Glomerular visceral epithelial cell (primary cell): ENCODE data around the gene TMEM156.
"Not testable (repeated sequence)": the region's sequence is repeated elsewhere in the genome, so short reads cannot be mapped to it uniquely, and the experiment has no call there.

Experiments used
- DNase-seq: peaks from one replicate; pipeline ENCODE4 v3.0.0-alpha.2; 2016; ENCODE audit errors: extremely low spot score

The TMEM156 gene

GRCh38 chr4:39043861-39044363 is 11.7 kb upstream of the TMEM156 start:
- no peak for DNase-seq

- peak; percentile 28 for DNase-seq
Observed at GRCh38 chr4:39043058-39043860, 11.1 kb upstream of the TMEM156 start.

DNA sequence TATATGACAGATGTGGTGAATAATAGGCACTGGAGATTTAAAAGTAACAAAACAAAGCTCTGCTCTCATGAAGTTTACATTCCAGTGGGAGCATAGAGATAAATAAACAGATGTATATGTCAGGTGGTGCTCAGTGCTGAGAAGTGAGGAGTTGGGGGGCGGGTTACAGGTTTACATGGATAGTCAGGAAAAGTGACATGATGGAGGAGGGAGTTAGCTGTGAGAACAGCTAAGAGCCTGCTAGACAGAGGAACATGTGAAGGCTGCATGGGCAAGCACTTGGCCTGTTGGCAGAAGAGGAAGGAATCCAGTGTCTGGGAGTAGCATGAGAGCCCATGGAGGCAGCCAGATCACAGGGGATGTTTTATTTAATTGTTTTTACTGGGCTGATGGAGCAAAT is 10.2 kb upstream of the TMEM156 start:
- no peak for DNase-seq

GRCh38 chr4:39039108-39039507 is 6.9 kb upstream of the TMEM156 start:
- DNase-seq = no peak

DNA sequence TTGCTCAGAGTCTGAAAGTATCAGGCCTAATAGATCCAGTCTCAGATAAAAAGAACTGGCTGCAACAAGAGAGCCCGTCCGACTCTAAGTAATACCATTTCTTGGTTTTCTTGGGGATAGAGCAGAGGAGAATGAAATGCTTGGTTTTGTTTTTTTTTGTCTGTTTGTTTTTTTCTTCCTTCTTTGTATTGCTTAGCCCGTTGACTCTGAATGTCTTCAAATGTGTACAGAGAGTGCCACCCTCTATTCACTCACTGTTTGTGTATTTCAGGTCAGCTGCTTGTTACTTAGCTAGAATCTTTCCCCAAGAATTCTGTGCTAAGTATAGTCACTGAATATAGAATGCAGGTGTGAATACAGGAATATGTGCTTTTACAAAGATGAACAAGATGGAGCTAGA is 5.7 kb upstream of the TMEM156 start:
- DNase-seq = no peak

GRCh38 chr4:39037491-39037825 is 5.2 kb upstream of the TMEM156 start:
- DNase-seq = peak; percentile 56

GRCh38 chr4:39036172-39036571 is 4.0 kb upstream of the TMEM156 start:
- DNase-seq = peak; percentile 60

DNA sequence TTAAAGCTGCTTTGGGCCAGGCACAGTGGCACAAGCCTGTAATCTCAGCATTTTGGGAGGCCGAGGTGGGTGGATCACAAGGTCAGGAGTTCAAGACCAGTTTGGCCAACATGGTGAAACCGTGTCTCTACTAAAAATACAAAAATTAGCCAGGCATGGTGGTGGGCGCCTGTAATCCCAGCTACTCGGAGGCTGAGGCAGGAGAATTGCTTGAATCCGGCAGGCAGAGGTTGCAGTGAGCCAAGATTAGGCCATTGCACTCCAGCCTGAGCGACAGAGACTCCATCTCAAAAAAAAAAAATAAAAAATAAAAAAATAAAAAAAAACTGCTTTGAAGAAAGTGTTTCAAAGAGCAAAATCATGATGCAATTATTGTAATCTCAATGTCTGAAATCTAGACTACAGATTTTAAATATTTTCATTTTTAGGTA is 604 bp downstream of the TMEM156 start:
- not testable (repeated sequence) for DNase-seq

DNA sequence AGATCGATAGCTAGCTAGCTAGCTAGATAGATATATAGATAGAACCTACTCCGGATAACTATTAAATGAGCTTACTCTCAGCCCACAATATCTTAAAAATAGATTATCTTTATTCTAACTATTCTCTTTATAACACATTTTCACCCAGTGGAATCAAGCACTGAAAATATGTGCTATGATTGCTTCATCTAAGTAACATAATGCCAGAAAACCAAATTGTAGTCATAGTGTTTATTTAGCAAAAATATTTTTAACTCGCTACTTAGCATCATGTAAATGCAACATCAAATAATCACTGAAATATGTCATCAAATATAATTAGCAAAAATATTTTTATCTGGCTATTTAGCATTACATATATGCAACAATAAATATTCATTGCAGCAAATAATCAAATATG is 1.5 kb downstream of the TMEM156 start:
- DNase-seq = no peak

DNA sequence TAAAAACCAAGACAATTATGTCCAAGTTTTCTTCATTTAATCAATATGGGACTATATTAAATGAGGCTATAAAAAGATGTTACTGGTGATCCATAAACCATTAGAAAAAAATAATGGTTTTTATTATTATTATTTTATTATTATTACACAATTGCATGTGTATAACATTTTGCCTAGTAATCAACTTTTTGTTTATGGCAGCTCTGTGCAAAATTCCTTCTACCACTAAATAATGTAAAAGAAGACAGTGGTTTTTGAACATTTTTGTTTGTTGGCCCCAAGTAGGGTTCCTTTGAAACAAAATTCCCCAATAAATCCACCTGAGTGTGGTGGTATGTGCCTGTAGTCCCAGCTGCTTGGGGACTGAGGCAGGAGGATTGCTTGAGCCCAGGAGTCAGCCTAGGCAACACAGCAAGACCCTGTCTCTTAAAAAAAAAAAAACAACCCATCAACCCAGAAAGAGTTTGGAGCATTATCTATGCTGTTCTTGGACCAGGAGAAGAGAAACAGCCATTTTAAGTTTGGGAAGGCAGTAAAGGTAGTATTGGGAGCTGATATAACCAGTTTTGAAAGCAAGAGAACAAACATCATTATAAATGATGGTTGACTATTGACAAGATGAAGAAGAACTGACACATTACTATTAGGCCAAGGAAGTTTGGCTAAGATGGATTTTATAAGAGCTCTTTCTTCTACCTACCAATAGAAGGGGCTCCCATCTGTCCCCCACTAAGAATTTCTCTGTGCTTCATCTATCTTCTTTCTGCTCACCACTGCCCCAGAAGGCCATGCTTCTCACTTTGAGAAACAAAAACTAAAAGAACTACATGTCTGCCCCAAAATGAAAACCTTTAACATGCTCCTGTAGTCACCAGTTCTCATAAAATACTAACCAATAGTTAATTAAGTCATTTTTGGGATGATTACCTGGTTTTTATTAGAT is 2.2 kb downstream of the TMEM156 start:
- no peak for DNase-seq

- no peak for DNase-seq
Observed at GRCh38 chr4:39026096-39026495, 6.1 kb downstream of the TMEM156 start.

GRCh38 chr4:39025552-39026085 is 6.6 kb downstream of the TMEM156 start:
- no peak for DNase-seq

DNA sequence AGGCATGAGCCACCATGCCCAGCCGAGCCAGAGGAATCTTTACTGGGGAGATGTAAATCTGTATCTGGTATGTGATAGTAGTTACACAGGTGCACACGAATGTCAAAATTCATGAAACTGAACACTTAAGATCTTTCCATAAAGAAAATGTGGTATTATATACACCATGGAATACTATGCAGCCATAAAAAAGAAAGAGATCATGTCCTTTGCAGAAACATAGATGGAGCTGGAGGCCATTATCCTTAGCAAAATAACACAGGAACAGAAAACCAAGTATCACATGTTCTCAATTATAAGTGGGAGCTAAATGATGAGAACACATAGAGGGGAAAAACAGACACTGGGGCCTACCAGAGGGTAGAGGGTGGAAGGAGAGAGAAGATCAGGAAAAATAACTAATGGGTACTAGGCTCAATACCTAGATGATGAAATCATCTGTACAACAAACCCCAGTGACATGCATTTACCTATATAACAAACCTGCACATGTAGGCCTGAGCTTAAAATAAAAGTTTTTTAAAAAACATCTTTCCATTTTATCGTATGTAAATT is 7.8 kb downstream of the TMEM156 start:
- DNase-seq = no peak

GRCh38 chr4:39023059-39023458 is 9.2 kb downstream of the TMEM156 start:
- DNase-seq = no peak

- no peak for DNase-seq
Observed at GRCh38 chr4:39022241-39022640, 10.0 kb downstream of the TMEM156 start.

DNA sequence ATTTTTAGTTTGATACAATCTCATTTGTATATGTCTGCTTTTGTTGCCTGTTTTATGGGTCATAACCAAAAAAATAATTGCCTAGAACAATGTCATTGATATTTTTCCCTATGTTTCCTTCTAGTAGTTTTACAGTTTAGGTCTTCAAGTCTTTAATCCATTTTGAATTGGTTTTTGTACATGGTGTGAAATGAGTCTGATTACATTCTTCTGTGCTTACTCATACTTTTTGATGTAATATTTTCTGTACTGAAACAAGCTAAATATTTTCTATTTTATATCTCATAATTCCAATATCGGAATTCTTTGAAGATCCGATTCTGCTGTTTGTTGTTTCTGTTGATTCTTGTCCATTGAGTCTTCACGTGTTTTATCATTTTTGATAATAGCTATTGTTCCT is 10.6 kb downstream of the TMEM156 start:
- DNase-seq = no peak

GRCh38 chr4:39020130-39020529 is 12.1 kb downstream of the TMEM156 start:
- DNase-seq = no peak

- no peak for DNase-seq
Observed at GRCh38 chr4:39014028-39014427, 18.2 kb downstream of the TMEM156 start.

- DNase-seq = no peak
Observed at GRCh38 chr4:39004758-39005157, 27.5 kb downstream of the TMEM156 start.

DNA sequence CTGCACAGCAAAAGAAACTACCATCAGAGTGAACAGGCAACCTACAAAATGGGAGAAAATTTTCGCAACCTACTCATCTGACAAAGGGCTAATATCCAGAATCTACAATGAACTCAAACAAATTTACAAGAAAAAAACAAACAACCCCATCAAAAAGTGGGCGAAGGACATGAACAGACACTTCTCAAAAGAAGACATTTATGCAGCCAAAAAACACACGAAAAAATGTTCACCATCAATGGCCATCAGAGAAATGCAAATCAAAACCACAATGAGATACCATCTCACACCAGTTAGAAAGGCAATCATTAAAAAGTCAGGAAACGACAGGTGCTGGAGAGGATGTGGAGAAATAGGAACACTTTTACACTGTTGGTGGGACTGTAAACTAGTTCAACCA is 30.2 kb downstream of the TMEM156 start:
- not testable (repeated sequence) for DNase-seq

- no peak for DNase-seq
Observed at GRCh38 chr4:38995660-38996005, 36.6 kb downstream of the TMEM156 start.

GRCh38 chr4:38994135-38994534 is 38.1 kb downstream of the TMEM156 start:
- DNase-seq = no peak
